ENCODE results near the gene MSH5.

Gene MSH5

DNA sequence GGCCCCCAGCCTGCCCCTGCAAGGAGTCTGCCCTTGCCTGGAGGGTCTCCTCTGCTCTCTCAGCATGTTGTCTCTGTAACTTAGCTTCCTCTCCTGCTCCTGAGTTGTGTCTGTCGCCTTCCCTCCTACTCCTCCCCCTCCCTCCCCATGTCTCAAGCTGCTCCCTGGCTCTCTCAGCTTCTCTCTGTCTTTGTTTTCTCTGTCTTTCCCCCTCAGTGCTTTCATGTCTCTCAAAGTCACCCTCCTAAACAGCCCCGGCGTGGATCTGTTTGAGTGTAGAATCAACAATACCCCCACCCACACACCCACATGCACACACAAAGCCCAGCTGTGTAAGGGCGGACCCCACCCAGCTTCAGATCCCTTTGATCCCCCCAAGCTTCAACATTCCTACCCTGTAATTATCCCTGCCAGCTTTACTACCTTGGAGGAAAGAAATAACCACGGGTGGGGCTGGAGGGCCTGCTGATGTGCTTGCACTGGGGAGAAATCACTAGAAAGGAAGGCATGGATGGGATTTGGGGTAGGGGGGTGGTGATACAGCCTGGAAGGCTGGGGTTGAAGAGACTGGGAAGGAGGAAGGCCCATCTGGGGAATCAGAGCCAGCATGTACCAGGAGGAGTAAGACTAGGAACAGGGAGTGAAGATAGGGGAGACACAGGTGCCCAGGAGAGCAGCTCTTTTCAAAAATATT is 25.7 kb upstream of the MSH5 start:
- DNase-seq: peak; percentile 21

DNA sequence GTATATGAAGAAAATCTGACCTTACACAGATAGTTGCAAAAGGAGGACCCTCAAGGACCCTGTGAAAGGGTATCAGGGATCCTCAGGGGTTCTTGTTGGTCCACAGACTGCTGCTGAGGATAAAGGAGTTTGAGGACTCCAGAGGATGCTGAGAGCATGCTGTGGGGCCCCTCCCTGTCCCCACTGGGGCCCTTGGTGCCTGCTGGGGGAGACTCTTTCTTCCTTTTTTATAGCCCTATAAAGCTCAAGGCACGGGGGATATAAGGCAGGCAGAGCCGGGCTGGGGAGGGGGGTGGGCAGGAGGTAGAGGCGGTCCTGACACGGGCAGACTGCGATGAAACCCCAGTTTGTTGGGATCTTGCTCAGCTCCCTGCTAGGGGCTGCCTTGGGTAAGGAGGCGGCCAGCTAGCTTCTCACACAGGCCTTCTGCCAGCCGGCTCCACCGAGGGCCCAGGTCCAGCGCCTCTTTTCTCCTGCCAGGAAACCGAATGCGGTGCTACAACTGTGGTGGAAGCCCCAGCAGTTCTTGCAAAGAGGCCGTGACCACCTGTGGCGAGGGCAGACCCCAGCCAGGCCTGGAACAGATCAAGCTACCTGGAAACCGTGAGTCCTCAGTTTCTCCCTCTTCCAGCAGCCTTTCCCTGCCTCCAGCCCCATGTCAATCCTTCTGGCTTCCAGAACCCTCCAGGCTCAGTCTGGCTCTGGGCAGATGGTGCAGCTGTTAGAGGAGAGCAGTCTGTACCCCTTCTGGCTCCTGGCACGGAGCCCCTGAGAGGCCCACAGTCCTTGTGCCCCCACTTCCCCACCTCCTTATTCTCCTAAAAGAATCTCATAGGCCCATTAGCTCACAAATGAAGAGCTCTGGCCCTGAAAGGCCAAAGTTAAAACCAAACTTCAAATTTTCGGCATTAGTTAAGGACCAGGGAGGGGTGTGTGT is 24.5 kb upstream of the MSH5 start, which contains the start of gene LY6G6D:
TSS of gene LY6G6D (plus strand) at position 327 of the 937 bp plus-strand sequence. CDS start at position 335, 8 bp downstream.
- no peak for DNase-seq

DNA sequence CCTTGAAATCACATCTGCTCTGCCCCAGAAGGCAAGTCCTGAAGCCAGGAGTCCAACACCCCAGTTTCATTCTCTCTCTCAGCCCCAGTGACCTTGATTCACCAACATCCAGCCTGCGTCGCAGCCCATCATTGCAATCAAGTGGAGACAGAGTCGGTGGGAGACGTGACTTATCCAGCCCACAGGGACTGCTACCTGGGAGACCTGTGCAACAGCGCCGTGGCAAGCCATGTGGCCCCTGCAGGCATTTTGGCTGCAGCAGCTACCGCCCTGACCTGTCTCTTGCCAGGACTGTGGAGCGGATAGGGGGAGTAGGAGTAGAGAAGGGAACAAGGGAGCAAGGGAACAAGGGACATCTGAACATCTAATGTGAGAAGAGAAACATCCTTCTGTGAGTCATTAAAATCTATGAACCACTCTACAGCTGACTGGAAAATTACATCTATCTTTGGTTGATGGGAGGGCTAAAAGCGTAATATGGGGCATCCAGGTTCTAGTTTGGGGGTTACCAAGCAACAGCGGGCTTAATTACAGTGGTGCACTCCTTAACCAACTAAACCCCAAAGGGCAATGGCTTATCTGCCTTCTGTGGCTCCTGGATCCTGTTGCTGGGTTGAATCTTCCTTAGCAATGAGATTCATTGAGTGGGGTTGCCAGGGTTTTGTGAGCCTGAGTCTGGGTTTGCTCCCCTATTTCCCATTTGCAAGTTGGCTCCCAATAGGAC is 22.1 kb upstream of the MSH5 start:
- DNase-seq: peak; percentile 64

DNA sequence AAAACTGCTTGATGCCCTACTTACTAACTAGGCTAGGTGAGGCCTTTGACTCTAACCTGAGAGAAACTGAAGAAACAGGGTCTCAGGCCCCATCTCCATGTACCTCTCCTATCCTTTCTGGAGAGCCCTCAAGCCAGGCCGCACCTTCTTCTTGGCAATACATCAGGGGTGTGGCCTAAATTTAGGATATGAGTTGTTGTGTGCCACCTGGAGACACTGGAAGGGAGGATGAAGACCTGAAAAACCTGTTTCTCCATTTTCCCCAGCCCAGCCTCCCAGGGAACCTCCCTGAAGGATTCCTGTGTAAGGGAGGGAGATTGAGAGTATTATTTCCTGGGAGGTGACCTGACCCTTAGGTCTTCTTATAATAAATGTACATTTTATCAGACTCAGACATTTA is 21.5 kb upstream of the MSH5 start:
- peak; percentile 94 for DNase-seq

DNA sequence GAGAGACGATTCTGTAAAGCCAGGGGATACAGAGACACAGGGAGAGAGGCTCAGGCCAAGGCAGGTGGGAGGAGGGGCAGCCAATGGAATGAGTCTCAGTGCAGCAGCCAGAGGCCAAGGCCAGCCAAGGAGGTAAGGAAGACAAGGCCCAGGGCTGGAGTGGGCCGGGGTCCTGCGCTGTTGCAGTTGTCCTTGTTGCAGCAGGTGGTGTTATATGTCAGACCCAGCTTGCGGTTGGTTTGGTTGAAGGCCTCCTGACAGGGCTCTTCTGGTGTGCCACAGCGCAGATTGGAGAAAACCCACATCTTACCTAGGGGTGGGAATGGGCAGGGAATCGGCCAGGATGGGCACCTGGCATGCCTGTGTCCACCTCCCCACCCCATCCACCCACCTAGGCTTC is 20.8 kb upstream of the MSH5 start:
- no peak for DNase-seq

DNA sequence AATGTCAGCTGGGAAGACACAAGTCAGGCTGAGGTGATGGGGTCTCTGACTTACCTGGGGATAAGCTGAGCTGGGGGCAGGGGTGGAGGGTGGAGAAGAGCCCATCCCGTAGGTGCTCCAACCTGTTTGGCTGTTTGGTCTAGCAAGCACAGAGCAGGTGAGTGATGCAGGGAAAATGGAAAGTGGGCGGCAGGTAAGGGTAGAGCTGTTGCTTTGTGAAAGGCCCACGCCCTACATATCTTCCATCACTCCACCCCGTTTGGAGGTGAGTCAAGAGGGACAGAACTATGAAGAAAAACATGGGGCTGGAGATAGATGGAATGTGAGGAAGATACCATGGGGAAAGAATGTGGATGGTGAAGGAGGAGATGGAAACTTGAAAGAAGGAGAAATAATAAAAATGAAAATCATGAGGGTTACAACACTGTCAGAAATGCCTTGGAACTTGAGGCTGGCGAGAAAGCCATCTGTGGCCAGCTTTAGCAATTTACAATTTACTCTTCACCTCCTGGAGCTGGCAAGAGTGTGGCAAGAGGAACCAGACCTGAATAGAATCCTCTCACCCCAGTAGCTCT is 19.5 kb upstream of the MSH5 start:
- DNase-seq: no peak

DNA sequence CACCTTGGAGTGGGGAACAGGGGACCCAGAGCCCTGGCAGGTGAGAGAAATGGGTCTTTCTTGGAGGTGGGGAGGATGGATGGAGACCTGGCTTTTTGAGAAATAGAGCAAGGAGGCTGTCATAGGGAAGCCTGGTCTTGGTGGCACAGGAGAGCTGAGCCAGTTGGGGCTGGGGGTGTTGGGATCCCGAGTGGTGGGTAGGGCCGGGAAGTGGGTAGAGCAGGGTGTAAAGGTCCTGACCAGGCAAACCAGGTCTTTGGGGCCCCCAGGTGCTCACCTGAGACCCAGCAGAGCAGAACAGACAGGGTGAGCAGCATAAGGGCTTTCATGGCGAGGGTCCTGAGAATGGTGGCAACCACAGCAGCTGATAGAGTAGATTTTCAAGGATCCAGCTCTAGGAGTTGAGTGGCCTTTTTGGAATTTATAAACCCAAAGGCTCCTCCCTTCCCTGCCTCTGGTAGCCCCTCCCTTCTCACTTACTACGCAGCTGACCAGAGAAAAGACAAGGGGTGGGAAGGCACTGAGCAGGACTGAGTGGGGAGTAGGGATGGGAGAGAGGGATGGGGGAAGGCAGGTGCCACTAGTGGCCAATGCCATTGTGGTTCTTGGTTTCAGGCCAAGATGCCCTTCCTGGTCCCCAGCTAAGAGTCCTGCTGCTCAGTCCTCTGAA is 18.3 kb upstream of the MSH5 start, which contains the start of gene LY6G6C:
TSS of gene LY6G6C (minus strand) at position 396 of the 670 bp plus-strand sequence. CDS start at position 329, 67 bp downstream.
- no peak for DNase-seq

DNA sequence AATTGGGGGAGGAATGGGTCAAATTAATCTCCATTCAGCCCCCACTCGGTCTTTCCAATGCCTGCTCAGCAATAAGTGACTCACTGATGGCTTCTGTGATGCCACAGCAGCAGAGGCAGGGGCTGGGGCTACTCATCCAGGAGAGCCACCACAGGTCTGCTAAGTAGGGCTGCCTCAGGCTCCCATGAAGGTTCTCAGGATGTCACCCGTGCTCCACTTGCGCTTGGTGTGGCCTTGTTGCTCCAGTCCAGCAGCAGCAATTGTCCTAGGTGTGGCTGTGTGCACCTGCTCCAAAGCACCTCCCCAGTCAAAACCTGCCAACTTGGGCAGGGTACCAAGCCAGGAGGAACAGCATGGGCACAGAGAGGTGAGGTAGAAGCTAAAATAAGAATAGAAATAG is 17.6 kb upstream of the MSH5 start:
- DNase-seq: no peak

DNA sequence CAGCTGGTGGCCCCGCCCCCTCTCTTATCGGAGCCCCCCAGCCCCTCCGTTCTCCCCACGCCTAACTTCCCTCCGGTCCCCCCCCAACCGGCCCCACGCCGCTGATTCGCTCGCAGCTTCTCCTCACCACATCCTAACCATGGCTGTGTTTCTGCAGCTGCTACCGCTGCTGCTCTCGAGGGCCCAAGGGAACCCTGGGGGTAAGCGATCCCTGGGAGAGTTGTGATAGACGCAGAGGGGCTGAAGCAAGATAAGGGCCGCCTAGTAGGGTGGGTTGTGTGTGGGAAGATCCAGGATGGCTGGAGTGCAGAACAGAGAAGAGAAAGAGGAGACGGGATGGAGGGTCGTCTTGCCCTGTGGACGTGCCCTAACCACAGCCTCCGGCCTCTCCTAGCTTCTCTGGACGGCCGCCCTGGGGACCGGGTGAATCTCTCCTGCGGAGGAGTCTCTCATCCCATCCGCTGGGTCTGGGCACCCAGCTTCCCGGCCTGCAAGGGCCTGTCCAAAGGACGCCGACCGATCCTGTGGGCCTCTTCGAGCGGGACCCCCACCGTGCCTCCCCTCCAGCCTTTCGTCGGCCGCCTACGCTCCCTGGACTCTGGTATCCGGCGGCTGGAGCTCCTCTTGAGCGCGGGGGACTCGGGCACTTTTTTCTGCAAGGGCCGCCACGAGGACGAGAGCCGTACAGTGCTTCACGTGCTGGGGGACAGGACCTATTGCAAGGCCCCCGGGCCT is 16.4 kb upstream of the MSH5 start, which contains the start of gene MPIG6B:
TSS of gene MPIG6B (plus strand) at position 129 of the 735 bp plus-strand sequence. CDS start at position 140, 11 bp downstream.
- DNase-seq: no peak

DNA sequence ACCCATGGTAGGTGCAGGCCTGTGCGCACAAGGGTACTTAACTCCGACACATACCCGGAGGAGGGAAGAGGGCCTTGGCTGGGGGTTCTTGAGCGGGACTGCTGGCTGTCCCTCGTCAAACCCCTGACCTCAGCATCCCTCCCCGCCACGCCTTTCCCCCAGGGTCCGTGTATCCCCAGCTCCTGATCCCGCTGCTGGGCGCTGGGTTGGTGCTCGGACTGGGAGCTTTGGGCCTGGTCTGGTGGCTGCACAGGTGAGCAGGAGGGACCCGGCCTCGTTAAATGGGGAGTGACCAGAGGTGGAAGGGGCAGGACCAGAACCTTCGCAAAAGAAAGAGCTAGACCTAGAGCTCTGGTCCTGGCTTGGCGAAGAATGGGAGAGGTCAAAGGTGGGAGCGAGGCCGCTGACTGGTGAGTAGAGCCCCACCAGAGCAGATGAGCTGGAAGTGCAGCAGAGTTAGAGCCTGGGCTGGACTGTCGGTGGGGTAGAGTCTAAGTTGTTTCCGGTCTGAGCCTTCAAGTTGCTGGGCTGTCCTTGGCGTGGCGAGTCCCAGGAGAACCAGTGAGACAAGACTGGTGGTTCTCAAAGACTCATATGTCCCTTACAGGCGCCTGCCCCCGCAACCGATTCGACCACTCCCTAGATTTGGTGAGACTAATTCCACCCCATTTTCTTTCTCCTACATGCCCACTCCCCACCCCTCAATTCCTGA is 15.7 kb upstream of the MSH5 start:
- no peak for DNase-seq

DNA sequence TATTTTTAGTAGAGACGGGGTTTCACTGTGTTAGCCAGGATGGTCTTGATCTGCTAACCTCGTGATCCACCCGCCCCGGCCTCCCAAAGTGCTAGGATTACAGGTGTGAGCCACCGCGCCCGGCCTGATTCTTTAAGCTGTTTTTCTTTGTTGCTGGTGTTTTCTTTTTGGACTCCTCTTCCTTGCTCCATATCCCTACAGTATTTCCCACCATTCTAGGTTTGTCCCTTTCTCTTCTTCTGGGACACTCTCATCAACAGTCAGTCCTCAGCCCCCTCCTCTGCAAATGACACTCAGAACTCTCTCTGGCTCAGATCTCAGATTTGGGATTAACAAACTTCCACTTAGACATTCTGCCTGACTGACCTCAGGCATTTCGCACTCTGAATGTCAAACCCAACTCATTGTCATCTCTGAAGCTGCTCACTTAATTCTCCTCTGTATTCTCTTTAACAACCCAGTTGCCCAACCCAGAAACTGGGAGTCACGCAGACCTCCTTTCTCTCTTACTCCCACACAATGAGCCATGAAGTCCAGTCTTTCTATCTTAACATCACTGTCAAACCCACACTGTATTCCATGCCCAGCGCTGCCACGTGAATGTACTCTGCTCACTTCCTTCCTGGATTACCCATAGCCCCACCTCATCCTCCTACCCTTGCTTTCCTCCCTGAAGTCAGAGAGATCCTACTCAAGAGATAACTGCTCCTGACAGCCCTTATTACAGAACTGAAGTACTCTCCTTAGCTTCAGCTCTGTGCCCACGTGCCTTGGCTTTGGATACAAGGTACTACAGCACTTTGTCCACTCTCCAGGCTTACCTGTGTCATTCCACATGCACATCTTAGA is 14.1 kb upstream of the MSH5 start:
- no peak for DNase-seq

DNA sequence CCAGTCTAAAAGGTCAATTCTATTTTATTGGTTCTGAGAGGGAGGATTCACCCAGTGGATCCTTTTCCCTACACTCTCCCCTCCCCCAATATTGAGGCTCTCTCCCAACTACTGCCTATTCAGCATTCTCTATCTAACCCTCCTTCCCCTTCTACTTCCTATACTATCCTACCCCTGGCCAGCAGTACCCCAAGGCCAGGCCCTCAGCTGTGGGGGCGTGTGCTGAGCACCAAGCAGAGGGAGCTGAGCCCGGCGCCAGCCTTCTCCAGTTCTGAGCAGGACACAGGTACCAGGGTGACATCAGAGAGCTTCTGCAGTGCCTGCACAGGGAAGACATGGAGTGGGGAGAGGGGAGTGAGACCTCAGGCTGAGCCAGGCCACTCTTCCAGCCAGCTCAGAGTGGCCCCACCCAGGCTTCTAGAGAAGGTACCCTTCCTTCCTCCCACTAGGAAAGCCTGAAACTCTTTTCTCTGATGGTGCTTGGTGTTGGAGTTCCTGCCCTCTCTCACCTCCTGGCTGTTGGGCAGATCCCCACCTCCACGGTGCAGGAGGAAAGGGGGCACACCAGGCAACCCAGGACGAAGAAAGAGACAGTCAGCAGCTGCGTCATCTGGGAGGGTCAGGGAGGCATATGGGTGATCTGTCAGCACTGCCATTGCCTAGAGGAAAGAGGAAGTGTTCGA is 12.6 kb upstream of the MSH5 start:
- DNase-seq: no peak

DNA sequence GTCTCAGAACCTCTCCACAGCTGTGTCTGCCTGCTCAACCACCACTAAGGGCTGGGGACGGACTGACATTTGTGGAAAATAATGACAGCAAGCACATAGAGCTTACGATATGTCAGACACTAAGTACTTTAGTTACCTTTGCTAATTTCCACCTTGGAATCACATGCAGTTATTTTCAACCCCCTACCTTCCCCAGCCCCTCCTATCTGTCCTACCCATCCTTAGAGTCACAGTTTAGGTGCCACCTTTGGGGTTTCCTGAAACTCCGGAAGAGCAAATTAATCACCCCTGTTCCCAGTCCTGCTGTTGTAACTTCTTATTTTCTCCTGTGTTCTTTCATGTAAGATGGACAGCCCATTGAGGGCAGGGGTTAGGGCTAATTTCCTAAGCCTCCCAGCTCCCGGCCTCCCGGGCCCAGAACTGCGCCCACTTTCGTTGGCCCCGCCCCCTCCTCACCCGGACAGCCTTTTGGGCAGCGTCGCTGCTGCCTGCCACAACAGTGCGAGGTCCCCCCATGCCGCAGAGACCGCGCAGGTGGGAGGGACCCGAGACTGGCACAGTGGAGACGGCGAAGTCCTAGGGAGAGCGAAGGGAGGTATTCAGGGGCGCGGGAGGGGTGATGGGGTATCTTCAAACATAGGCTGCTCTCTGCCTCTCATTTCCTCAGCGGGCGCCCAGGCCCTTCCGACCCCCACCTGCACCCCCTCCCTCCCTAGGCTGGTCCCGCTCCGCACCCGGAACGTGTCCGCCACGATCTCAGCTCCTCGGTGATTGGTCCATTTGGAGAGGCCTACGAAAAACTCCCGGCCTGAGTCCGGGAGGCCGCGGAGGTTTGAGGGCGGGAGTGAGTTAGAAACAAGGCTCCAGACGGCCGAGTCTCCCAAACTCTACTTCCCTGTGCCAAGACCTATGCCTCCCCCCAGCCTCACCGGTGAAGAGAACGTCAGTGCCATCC is 11.8 kb upstream of the MSH5 start:
- DNase-seq: no peak

DNA sequence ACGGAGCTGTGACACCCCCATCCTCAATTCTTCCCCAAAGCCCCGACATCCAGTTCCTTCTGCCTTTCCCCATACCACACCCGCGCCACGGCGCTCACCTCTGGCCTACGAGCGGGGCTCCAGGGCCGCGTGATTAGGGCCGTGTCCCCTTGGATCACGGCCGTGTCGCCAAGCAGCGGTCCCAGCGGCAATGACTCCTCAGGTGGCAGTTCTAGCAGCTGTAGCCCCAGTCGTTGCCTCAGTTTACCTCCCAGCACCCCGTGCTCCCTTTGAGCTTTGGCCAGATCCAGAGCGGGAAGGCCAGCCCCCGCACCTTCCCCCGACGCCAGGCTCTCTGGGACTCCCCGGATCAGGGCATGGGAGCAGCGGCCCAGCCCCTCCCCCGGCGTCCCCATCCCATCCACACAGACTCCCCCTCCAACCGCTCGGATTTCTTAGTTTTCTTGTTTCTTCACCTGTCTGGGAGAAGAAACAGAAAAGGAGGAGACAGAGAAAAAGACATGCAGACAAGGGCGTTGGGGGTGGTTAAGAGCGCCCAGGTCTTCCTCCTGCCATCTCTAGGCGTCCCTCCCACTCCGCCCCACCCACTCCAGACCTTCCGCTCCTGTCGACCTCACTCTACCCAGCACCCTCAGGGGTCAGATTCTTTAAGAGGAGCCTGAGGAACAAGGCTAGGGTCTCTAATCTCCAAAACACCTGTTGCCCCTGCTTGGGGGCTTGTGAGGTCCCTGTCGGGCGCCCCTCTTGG is 10.9 kb upstream of the MSH5 start, which contains the start of gene DDAH2:
TSS of gene DDAH2 (minus strand) at position 533 of the 748 bp plus-strand sequence. CDS start at position 395, 138 bp downstream.
- no peak for DNase-seq

DNA sequence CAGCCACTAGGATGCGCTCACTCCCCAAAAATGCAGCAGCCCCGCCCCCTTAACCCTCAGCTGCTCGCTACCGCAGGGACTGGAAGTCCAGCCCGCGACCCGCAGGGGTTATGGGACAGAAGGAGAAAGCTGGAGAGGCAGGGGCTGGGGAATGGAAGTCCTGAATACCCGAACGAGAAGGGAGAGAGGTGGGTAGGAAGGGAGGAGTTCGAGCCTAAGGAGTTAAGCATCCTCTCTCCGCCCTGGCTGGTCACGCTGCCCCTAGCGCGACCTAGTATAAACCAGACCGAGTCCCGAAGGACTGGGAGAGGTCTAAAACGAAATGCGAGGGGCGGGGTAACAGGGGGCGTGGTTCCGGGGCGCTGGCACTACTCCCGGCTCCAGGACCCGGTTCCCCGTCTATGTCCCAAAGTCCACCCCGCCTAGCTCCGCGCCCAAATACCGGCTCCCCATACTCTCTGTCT is 10.3 kb upstream of the MSH5 start:
- DNase-seq: no peak

DNA sequence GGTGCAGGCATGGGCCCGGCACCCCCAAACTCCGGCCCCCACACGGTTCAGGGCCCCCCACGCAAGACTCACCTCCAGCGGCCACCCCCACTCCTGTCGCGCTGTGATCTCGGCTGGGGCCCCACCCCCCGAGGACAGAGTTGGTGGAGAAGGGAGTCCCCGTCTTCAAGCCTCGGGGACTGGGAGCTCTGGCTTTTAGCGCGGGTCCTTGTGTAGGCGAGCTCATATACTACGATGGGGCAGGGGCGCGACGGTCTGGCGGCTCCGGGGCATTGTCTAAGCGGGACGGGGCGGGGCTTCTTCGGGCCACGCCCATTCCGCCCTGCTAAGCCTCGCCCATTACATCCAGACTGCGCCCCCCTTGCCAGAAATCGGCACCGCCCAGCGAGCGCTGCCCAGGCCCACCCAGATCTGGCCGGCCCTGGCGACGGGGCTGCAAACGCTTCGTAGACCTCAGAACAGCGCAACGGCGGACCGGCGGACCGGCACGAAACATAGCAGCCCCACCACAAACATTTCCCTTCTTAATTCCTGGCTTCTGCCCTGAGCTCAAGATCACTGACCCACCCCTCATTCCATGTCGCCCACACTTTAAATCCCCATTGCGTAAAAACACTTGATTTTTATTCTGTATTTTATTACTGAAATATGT is 9.7 kb upstream of the MSH5 start:
- DNase-seq: no peak
